ENCODE data around the gene ELMO1. TPM values are rescaled to one million over a fixed set of nuclear protein-coding genes. Genes with fewer than 3 reads are reported as not detected.

The ELMO1 gene
- total RNA-seq, 2 donors from 2014 or later: 10.9 to 56.0 TPM

DNA sequence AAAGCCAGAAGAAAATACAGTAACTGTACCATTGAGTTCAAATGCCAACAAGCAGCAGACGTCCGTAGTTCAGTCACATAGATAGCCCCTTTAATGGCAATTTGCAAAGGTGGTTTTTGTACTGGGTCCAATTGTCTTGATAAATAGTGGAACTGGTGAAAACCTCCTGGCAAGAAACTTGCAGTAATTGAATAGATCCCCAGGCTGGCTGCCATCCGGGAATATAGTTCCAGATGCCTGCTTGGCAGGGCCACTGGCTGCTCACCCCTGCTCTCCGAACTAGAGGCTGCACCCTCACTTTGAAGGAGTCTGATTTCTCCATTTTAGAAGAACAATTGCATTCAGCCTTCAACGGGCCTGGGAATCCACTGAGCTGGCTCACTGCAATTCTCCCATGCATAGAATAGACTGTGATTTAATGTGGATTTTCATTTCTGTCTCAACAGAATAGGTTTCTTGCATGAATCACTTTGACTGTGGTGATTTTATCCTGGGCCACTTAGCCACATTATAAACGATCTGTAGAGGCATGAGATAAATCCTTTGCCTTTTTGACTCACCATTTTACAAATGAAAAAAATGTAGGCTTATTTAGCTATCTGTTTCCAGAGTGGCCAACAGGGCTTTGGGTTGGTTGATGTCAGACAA, 35.9 kb upstream of the ELMO1 start:
- Histone ChIP-seq H3K36me3 (replicated peaks in 1 of 2; ENCODE audit: insufficient read depth in 1 of 2, low read depth in 2 of 2) (no peaks in the 10 kb centered on the region), H3K27me3 (no peaks in the 10 kb centered on the region), H3K27ac (no peak overlapping the region), H3K4me3 (no peak overlapping the region), H3K4me1 (no peaks in the 10 kb centered on the region), H3K9me3 (no peaks in the 10 kb centered on the region)
- TF ChIP-seq, protein P1, sequence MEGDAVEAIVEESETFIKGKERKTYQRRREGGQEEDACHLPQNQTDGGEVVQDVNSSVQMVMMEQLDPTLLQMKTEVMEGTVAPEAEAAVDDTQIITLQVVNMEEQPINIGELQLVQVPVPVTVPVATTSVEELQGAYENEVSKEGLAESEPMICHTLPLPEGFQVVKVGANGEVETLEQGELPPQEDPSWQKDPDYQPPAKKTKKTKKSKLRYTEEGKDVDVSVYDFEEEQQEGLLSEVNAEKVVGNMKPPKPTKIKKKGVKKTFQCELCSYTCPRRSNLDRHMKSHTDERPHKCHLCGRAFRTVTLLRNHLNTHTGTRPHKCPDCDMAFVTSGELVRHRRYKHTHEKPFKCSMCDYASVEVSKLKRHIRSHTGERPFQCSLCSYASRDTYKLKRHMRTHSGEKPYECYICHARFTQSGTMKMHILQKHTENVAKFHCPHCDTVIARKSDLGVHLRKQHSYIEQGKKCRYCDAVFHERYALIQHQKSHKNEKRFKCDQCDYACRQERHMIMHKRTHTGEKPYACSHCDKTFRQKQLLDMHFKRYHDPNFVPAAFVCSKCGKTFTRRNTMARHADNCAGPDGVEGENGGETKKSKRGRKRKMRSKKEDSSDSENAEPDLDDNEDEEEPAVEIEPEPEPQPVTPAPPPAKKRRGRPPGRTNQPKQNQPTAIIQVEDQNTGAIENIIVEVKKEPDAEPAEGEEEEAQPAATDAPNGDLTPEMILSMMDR (IDR thresholded peaks at IDR 0.05): no peak
- no peak for TF ChIP-seq POLR2A (IDR thresholded peaks at IDR 0.05)
- DNase-seq: no peak
- 69 to 72% methylated on average over 6 of the region's 6 CpGs for WGBS, 2 donors
- intact Hi-C loops (cut with DNase I): no loop called here
- no peak for ATAC-seq

DNA sequence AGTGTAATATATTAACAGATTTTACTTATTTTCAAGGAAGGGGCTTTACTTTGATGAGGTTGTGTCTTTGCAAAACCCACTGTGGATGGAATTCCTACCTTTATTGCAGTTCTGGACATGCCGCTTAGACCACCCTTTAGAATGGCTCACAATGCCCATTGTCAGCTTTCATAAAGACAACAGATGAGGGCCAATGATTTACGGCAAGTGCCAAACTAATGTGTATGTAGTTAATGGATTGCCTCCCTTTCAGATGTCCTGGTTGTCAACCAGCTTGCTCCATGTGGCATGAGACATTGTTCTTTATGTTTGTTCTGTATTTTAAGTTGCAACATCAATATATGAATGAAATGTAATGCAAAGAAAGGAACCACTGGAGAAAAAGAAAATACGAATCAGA, 35.0 kb upstream of the ELMO1 start:
- H3K36me3 ChIP-seq (replicated peaks in 1 of 2; ENCODE audit: insufficient read depth in 1 of 2, low read depth in 2 of 2): no peaks in the 10 kb centered on the region
- DNase-seq: no peak
- H3K27ac ChIP-seq: no peak overlapping the region
- WGBS, 2 donors: 74 to 78% methylated on average over 3 of the region's 3 CpGs
- H3K27me3 ChIP-seq: no peaks in the 10 kb centered on the region
- intact Hi-C loops (cut with DNase I): no loop called here
- H3K4me3 ChIP-seq: no peak overlapping the region
- no peaks in the 10 kb centered on the region for H3K9me3 ChIP-seq
- TF ChIP-seq, protein P1 (IDR thresholded peaks at IDR 0.05): no peak
- no peak for TF ChIP-seq POLR2A (IDR thresholded peaks at IDR 0.05)
- no peak for ATAC-seq
- H3K4me1 ChIP-seq: no peaks in the 10 kb centered on the region

DNA sequence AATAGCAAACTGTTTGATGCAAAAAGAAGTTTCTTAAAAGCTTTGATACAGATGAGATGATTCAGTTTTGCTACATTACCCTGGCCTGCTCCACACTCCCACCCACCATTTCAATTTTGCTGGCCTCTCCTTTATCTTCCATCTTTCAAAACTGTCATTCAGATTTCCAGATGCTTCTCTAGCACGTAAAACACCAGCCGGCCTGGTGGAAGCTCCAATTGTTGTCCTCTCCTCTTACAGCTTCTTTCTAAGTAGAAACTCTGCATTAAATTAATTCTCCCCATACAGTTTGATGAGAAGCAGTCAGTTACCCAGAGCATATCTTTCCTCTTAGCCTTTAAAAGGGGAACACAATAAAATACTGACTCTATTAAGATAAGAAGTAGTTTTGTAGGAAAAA, 34.3 kb upstream of the ELMO1 start:
- no peaks in the 10 kb centered on the region for H3K27me3 ChIP-seq
- no peak overlapping the region for H3K27ac ChIP-seq
- DNase-seq (no peak), ATAC-seq (no peak)
- H3K4me1 ChIP-seq: no peaks in the 10 kb centered on the region
- no peaks in the 10 kb centered on the region for H3K36me3 ChIP-seq (replicated peaks in 1 of 2; ENCODE audit: insufficient read depth in 1 of 2, low read depth in 2 of 2)
- H3K9me3 ChIP-seq: no peaks in the 10 kb centered on the region
- 75 to 85% methylated on average over 2 of the region's 2 CpGs for WGBS, 2 donors
- TF ChIP-seq, protein P1 (IDR thresholded peaks at IDR 0.05): no peak
- no peak for TF ChIP-seq POLR2A (IDR thresholded peaks at IDR 0.05)
- intact Hi-C loops (cut with DNase I): no loop called here
- H3K4me3 ChIP-seq: no peak overlapping the region

DNA sequence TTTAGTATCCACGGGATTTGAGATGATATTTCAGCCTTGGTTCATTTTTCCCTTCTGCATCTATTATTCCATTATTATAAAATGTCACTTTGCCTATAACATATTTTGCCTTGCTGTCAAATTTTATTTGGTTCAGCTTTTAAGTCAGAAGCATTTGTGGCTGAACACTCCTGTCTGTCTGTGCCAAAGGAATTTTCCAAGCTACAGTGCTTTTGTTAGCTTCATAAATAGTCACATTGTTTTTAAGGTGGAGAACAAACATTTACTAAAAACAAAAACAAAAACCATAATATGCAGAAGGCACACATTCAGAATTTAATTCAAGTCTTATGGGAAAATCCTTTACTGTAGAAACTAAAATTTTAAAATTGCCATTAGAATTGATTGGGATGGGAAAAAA, 33.8 kb upstream of the ELMO1 start:
- no peaks in the 10 kb centered on the region for H3K36me3 ChIP-seq (replicated peaks in 1 of 2; ENCODE audit: insufficient read depth in 1 of 2, low read depth in 2 of 2)
- H3K27ac ChIP-seq: no peak overlapping the region
- ATAC-seq (no peak), DNase-seq (no peak)
- no peak overlapping the region for H3K4me3 ChIP-seq
- no peaks in the 10 kb centered on the region for H3K4me1 ChIP-seq
- no peaks in the 10 kb centered on the region for H3K9me3 ChIP-seq
- TF ChIP-seq, protein P1 (IDR thresholded peaks at IDR 0.05): no peak
- intact Hi-C loops (cut with DNase I): no loop called here
- 39 to 52% methylated on average over 1 of the region's 1 CpG for WGBS, 2 donors
- H3K27me3 ChIP-seq: no peaks in the 10 kb centered on the region

DNA sequence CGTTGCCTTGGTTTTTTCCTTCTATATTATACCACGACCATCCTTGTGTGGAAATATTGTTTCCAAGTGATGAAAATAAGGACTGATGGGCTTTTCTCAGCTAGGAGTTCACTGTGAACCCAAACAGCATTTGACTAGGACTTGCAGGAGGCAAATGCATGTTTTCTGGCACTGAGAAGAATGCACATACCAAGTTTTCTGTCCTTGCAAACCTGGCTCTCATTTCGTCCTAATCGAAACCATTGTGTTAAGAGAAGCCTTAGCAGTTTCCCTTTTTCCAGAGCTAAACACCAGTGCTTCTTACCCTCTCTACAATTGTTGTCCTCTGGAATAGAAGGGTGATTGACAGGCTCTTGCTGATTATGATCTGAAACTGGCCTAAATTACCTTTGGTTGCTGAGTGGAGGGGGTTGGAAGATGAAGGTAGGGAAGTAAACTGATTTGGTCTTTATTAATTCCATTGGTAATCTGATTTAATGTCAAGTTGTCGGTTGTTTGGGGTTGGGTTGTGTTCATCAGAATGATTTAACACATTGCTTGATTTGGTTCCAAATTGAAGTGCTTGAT, 33.1 kb upstream of the ELMO1 start:
- WGBS, 2 donors: 70 to 71% methylated on average over 5 of the region's 5 CpGs
- Histone ChIP-seq H3K27me3 (no peaks in the 10 kb centered on the region), H3K9me3 (no peaks in the 10 kb centered on the region), H3K27ac (no peak overlapping the region), H3K36me3 (replicated peaks in 1 of 2; ENCODE audit: insufficient read depth in 1 of 2, low read depth in 2 of 2) (no peaks in the 10 kb centered on the region), H3K4me1 (no peaks in the 10 kb centered on the region), H3K4me3 (no peak overlapping the region)
- DNase-seq (no peak), ATAC-seq (no peak)
- no peak for TF ChIP-seq POLR2A (IDR thresholded peaks at IDR 0.05)
- TF ChIP-seq, protein P1 (IDR thresholded peaks at IDR 0.05): no peak
- intact Hi-C loops (cut with DNase I): no loop called here

Measured in body of pancreas (tissue), 4 donors.